ENCODE measurements around the gene COG5.

Gene COG5

GRCh38 chr7:107494884-107495283 lies 68.8 kb downstream of the COG5 start:
- TF ChIP-seq, protein P1, sequence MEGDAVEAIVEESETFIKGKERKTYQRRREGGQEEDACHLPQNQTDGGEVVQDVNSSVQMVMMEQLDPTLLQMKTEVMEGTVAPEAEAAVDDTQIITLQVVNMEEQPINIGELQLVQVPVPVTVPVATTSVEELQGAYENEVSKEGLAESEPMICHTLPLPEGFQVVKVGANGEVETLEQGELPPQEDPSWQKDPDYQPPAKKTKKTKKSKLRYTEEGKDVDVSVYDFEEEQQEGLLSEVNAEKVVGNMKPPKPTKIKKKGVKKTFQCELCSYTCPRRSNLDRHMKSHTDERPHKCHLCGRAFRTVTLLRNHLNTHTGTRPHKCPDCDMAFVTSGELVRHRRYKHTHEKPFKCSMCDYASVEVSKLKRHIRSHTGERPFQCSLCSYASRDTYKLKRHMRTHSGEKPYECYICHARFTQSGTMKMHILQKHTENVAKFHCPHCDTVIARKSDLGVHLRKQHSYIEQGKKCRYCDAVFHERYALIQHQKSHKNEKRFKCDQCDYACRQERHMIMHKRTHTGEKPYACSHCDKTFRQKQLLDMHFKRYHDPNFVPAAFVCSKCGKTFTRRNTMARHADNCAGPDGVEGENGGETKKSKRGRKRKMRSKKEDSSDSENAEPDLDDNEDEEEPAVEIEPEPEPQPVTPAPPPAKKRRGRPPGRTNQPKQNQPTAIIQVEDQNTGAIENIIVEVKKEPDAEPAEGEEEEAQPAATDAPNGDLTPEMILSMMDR (IDR thresholded peaks at IDR 0.05; ENCODE audit: low read depth, low read length): no peak
- no peak overlapping the region for H3K4me3 ChIP-seq (ENCODE audit: low read depth, low read length)

GRCh38 chr7:107494315-107494751 lies 69.4 kb downstream of the COG5 start:
- TF ChIP-seq, protein P1 (IDR thresholded peaks at IDR 0.05; ENCODE audit: low read depth, low read length): no peak
- H3K4me3 ChIP-seq (ENCODE audit: low read depth, low read length): no peak overlapping the region

DNA sequence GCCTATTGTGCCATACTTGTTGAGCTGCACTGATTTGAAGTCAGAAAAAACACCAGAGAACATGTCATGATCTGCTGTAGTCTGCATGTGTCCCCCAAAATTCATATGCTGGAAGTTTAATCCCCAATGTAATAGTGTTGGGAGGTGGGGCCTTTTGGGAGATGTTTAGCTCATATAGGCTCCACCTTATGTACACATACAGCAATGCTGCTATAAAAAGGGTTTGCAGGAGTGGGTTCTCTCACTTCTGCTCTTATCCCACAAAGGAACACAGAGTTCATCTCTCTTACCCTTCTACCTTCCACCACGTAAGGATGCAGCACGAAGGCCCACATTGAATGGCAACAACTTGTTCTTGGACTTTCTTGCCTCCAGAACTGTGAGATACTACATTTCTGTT lies 70.8 kb downstream of the COG5 start:
- no peak overlapping the region for H3K4me3 ChIP-seq (ENCODE audit: low read depth, low read length)
- TF ChIP-seq, protein P1 (IDR thresholded peaks at IDR 0.05; ENCODE audit: low read depth, low read length): no peak

DNA sequence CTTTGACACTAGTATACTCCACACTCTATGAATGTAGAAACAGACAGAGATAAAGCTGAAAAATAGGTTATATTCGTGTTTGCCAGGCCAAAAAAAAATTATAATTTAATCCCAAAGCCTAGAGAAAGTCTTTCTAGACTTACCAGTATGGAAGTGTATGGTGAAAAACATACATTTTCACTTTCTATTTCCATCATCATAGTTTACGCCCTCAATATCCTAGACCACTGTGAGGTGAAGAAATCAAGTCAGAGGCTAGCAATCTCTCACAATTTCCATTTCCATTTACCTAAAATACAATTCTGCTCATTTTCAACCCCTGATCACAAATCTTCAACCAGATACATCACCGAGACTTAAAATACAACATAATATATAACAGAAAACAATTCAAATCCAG lies 77.7 kb downstream of the COG5 start:
- TF ChIP-seq, protein P1 (IDR thresholded peaks at IDR 0.05; ENCODE audit: low read depth, low read length): no peak

DNA sequence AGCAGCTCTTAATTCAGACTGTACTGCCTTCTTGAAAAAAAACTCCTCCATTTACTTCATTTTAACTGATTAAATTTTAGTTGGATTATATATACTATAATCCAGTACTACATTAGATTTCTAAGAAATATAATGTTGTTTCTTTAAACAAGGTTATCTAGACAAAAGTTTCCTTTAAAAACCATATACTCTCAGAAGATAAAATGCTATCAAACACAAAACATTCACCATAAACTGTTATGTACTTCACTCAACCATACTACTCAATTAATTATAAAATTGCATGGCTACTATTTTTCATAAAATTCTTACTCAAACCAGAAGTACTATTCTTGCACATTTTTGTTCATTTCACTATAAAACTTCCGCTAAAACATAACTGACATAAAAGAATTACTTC lies 81.1 kb downstream of the COG5 start:
- TF ChIP-seq, protein P1 (IDR thresholded peaks at IDR 0.05; ENCODE audit: low read depth, low read length): no peak
- no peak overlapping the region for H3K4me3 ChIP-seq (ENCODE audit: low read depth, low read length)

More for the DNA sequence above, 77.7 kb downstream of the COG5 start:
- no peak overlapping the region for H3K4me3 ChIP-seq (ENCODE audit: low read depth, low read length)

DNA sequence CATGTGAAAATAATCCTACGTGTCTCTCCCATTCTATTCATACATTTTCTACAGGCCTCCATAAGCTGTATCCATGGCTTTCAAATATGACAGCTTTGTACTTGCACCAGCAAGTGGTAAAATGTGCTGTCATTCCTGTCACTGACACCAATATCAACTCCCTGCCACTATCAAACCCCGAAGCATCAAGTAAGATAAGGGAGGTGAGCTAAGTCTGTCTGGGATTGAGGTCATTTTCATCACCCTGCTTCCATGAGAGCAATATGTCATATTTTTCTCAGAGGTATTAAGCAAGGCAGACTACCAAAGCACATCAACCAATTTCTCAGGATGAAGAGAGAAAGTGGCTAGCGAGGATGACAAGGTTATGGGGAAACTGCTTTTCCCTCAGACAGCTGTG lies 82.8 kb downstream of the COG5 start:
- H3K4me3 ChIP-seq (ENCODE audit: low read depth, low read length): no peak overlapping the region
- TF ChIP-seq, protein P1 (IDR thresholded peaks at IDR 0.05; ENCODE audit: low read depth, low read length): no peak

GRCh38 chr7:107479303-107479702 lies 84.4 kb downstream of the COG5 start:
- TF ChIP-seq, protein P1 (IDR thresholded peaks at IDR 0.05; ENCODE audit: low read depth, low read length): no peak

More at GRCh38 chr7:107479303-107479702, 84.4 kb downstream of the COG5 start:
- no peak overlapping the region for H3K4me3 ChIP-seq (ENCODE audit: low read depth, low read length)
